HG02981 (cell line): ENCODE data around the gene MYNN.

ENCODE experiments used
- ATAC-seq: cut with Tn5 transposase; IDR thresholded peaks from one replicate; pipeline ENCODE4 v1.9.1; 2021; ENCODE audit warnings: mild to moderate bottlenecking, moderate library complexity; ENCODE audit not compliant: unreplicated experiment

The MYNN gene

GRCh38 chr3:169825316-169825715 lies 52.1 kb downstream of the MYNN start:
- ATAC-seq, result no peak

GRCh38 chr3:169827712-169828111 lies 54.5 kb downstream of the MYNN start:
- no peak for ATAC-seq

DNA sequence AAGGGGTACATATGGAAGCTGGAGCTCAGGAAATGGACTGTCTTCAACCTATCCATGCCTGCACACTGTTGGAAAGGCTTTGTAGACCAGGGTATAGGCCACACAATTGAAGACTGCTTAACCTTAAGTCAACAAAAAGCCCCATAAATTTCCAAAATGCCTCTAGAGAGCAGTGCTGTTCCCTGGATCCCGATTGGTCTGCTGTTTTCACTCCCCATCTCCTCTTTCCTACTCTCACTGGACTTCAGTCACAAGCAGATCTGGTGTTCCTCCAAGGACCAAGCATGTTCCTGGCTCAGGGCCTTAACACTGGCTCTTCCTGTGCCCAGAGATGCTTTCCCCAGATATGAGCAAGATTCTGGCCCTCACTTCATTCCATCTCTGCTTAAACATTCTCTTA lies 62.3 kb downstream of the MYNN start:
- ATAC-seq, result no peak

DNA sequence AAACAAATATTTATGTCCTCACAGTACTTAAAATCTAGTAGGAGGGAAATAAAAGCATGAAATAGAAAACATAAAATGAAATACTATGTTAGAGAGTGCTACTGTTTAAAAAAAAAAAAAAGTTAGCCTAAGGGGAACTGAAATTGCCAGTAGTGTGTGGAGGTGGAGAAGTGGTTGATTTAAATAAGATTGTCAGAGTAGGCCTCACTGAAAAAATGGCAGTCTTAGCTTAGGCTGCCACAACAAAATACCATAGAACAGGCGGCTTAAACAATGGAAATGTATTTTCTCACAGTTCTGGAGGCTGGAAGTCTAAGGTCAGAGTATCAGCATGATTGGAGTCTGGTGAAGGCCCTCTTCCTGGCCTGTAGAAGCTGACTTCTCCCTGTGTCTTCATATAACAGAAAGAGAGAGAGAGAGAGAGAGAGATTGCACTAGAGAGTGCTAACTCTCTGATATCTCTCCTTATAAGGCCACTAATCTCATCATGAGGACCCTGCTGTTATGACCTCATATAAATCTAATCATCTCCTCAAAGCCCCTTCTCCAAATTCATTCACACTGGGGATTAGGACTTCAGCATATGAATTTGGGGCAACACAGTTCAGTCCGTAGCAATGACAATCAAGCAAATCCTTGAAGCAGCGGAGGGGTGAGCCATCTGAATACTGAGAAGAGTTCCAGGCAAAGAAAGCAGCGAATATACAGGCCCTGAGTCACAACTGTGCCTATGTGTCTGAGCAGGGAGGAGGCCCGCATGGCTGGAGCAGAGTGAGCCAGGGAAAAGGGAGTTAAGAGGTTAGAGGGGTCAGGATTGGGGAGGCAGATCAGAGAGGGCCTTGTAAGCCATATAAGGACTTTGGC lies 63.1 kb downstream of the MYNN start:
- ATAC-seq, result peak; percentile 89

DNA sequence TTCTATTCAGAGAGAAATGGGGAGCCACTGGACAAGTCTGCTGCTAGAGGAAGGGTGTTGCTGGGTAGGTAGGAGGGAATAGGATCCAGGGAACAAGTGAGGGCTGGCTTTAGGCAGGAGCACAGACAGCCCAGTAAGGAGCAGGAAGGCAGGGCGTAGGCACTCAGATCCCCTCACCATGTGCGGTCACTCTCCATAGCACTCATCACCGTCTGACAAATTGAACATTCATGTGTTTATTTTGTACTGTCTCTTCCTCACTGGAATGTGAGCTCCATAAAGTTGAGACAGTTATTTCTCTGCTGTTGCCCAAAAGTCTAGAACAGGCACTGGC lies 63.7 kb downstream of the MYNN start:
- no peak for ATAC-seq

GRCh38 chr3:169838511-169839030 lies 65.4 kb downstream of the MYNN start:
- ATAC-seq, result no peak
